Measurements from ENCODE around the gene BEGAIN. TPM values are rescaled to one million over a fixed set of nuclear protein-coding genes. Genes with fewer than 3 reads are reported as not detected.
A peak's percentile ranks its signal among the peaks of the same experiment; 100 is the strongest.

The BEGAIN gene
- total and polyA plus RNA-seq, 7 donors: 0.08 to 1.0 (median 0.48) TPM; not detected in 1

DNA sequence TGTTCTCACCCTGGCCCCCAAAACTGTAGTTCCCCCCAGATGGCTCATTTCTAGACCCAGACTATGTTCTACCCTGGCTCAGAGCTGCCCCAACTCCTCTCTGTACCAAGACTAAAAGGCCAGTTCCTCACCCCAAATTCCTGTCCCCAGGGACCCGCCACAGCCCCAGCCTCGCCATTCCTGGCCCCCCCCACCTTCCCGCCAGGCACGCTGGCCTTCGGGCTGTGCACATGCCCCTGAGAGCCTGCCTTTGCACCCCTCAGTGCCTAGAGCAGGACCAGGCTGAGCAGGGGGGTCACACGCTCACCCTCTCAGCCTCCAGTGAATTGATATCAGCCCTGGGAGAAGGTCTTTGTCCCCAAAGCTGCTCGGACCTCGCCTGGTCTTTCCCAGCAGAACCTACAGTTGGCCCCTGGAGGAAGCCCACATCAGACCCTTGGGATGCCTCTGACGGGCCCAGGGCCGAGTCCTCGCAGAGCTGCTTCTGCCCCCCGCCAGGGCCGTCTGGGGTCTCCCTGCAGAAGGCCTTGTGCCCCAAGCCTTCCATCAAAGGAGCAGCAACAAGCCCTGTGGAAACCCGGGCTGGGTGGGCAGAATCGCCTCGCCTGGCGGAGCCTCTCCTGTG is 32.4 kb downstream of the BEGAIN start:
- WGBS, 3 donors: 88 to 89% (median 89%) methylated on average over 16 to 17 of the region's 17 CpGs
- ATAC-seq (no peak), DNase-seq (no peak)

DNA sequence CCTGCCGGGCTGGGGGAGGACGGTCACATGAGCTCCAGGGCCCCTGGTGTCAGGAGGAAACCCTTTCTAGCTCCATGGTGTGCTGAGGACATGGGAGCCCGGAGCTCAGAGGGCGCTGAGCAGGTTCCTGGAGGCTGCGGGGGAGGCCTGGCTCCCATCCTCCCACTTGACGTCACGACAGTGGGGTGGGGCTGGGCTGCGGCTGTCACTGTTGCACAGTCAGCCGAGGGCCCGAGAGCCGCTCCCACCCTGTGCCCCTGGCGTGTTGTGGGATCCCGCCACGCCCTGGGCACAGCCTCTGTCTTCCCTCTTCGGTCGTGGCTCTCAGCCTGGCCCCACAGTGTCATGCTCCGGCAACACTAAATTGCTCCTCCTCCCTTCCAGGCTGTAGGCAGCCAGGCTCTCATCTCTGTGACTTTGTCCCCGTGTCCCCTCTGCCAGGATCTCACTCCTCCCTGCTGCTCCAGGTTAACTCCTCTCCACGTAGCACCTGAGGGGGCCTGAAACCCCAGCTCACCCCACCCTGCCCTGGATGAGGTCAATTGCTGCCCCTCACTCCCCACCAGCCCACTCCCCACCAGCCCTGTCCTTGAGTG is 33.0 kb downstream of the BEGAIN start:
- Histone ChIP-seq H3K27me3 (ENCODE audit: insufficient read depth in 3 of 3, low read length in 2 of 3) (peaks cover 0 to 22% (median 3%) of the 10 kb centered on the region in 3 donors), H3K4me1 (no peaks in the 10 kb centered on the region), H3K9me3 (no peaks in the 10 kb centered on the region), H3K4me3 (no peak overlapping the region), H3K27ac (no peak overlapping the region), H3K36me3 (ENCODE audit: insufficient read depth in 1 of 2, low read depth in 1 of 2) (no peaks in the 10 kb centered on the region)
- DNase-seq: peak in 1 of 2 donors; percentile 63
- WGBS, 3 donors: 20 to 31% (median 29%) methylated on average over 17 to 19 of the region's 19 CpGs
- TF ChIP-seq, protein P1, sequence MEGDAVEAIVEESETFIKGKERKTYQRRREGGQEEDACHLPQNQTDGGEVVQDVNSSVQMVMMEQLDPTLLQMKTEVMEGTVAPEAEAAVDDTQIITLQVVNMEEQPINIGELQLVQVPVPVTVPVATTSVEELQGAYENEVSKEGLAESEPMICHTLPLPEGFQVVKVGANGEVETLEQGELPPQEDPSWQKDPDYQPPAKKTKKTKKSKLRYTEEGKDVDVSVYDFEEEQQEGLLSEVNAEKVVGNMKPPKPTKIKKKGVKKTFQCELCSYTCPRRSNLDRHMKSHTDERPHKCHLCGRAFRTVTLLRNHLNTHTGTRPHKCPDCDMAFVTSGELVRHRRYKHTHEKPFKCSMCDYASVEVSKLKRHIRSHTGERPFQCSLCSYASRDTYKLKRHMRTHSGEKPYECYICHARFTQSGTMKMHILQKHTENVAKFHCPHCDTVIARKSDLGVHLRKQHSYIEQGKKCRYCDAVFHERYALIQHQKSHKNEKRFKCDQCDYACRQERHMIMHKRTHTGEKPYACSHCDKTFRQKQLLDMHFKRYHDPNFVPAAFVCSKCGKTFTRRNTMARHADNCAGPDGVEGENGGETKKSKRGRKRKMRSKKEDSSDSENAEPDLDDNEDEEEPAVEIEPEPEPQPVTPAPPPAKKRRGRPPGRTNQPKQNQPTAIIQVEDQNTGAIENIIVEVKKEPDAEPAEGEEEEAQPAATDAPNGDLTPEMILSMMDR (IDR thresholded peaks at IDR 0.05): no peak
- intact Hi-C loops (cut with DNase I): no loop called here
- peak in 2 of 4 donors; percentile 34 to 40 for ATAC-seq

More for the DNA sequence above, 32.4 kb downstream of the BEGAIN start:
- H3K4me3 ChIP-seq: no peak overlapping the region
- intact Hi-C loops (cut with DNase I): no loop called here
- no peaks in the 10 kb centered on the region for H3K4me1 ChIP-seq
- H3K27me3 ChIP-seq (ENCODE audit: insufficient read depth in 3 of 3, low read length in 2 of 3): peaks cover 0 to 28% (median 3%) of the 10 kb centered on the region in 3 donors
- no peaks in the 10 kb centered on the region for H3K36me3 ChIP-seq (ENCODE audit: insufficient read depth in 1 of 2, low read depth in 1 of 2)
- H3K27ac ChIP-seq: no peak overlapping the region
- TF ChIP-seq, protein P1 (IDR thresholded peaks at IDR 0.05): no peak
- no peaks in the 10 kb centered on the region for H3K9me3 ChIP-seq

DNA sequence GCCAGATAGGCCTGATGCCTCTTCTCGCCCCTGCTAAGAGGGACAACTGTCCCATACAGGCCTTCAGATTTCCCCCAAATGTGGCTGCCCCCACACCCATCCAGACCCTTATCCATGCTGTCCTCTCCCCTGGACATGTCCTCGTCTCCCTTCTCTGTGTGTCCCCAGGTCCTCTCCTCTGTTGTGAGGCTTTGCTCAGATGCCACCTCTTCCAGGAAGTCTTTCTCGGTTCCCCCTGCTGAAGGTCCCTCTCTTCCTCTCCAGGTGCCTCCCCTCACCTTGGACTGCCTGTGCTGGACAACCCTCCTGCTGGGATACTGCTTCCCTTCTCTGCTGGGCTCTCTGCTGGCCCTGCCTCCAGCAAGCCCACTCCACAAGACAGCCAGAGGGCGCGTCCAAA is 33.7 kb downstream of the BEGAIN start:
- Histone ChIP-seq H3K9me3 (no peaks in the 10 kb centered on the region), H3K4me1 (no peaks in the 10 kb centered on the region), H3K4me3 (no peak overlapping the region), H3K27ac (no peak overlapping the region), H3K27me3 (ENCODE audit: insufficient read depth in 3 of 3, low read length in 2 of 3) (peaks cover 0 to 19% (median 3%) of the 10 kb centered on the region in 3 donors), H3K36me3 (ENCODE audit: insufficient read depth in 1 of 2, low read depth in 1 of 2) (no peaks in the 10 kb centered on the region)
- no peak for DNase-seq
- 92 to 94% (median 92%) methylated on average over 5 of the region's 5 CpGs for WGBS, 3 donors
- TF ChIP-seq, protein P1 (IDR thresholded peaks at IDR 0.05): no peak
- intact Hi-C loops (cut with DNase I): no loop called here
- no peak for ATAC-seq

DNA sequence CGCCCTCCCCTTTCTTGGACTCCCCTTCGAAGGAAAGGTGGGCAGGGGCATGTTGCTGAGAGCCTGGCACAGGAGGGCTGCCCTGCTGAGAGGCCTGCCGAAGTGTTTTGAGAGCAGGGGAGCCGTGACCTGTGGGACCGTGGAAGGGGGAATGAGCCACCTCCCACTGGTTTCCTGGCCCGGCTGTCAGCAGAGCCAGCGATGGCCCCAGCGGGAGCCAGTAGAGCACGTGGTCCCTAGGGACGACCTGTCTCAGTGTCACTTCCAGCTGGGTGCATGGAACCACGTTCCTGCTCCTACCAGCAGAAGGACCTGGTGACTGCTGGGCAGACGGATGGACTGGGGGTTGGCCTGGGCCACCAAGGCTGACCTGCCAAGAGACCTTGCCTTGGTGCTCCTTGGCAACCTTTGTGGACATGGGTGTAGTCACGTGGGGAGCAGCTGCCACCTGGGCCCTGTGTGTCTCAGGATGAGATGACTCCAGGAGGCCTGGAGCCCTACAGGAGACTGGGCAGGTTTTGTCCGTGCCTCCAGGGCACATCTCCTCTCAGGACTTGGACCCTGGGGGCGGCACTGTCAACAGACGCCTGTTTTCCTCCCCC is 34.6 kb downstream of the BEGAIN start:
- no peaks in the 10 kb centered on the region for H3K9me3 ChIP-seq
- WGBS, 3 donors: 75 to 79% (median 78%) methylated on average over 15 to 16 of the region's 16 CpGs
- ATAC-seq: no peak
- H3K4me1 ChIP-seq: no peaks in the 10 kb centered on the region
- peaks cover 0 to 10% (median 1%) of the 10 kb centered on the region in 3 donors for H3K27me3 ChIP-seq (ENCODE audit: insufficient read depth in 3 of 3, low read length in 2 of 3)
- TF ChIP-seq, protein P1 (IDR thresholded peaks at IDR 0.05): no peak
- no peak overlapping the region for H3K27ac ChIP-seq
- no peak overlapping the region for H3K4me3 ChIP-seq
- H3K36me3 ChIP-seq (ENCODE audit: insufficient read depth in 1 of 2, low read depth in 1 of 2): no peaks in the 10 kb centered on the region
- intact Hi-C loops (cut with DNase I): no loop called here
- DNase-seq: no peak

All from psoas muscle (tissue), 8 donors.